Subcutaneous adipose tissue (tissue), 4 donors: ENCODE measurements around the gene DCC. TPM values are rescaled to one million over a fixed set of nuclear protein-coding genes. Genes with fewer than 3 reads are reported as not detected.

Experiments
- CTCF ChIP-seq: fragments of 450-650 bp; IDR thresholded peaks from one replicate; pipeline ENCODE4 v1.5.1; 2016; ENCODE audit warnings: low read depth, mild to moderate bottlenecking, control low read depth, antibody characterized with exemption, moderate library complexity
- total RNA-seq, 4 donors: library from RNA; depleted of rRNA; stranded (reverse); fragments of >200 nt; gene quantifications; one replicate each; pipeline ENCODE4 v1.1.0, GENCODE V29; 2016

The DCC gene
- total RNA-seq, 4 donors from 2014 or later, result not detected

- no peak for TF ChIP-seq CTCF
Observed at GRCh38 chr18:52722904-52723303, 382.9 kb downstream of the DCC start.

- TF ChIP-seq CTCF, result no peak
Observed at GRCh38 chr18:52723550-52723970, 383.6 kb downstream of the DCC start.

- no peak for TF ChIP-seq CTCF
Observed at GRCh38 chr18:52730972-52731619, 391.1 kb downstream of the DCC start.

DNA sequence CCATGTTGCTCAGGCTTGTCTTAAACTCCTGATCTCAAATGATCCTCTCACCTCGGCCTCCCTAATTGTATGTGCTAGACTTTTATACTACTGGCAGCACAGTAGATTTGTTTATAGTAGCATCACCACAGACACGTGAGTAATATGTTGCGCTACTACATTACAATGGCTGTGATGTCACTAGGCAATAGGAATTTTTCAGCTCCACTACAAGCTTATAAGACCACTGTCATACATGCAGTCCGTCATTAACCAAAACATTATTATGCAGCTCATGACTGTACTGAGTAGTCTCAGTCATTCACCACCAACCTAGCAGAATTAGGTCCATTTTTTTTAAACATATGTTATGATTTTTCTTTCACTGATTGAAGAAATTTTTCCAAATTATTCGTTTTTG lies 398.9 kb downstream of the DCC start:
- TF ChIP-seq CTCF, result no peak

GRCh38 chr18:52746986-52747385 lies 407.0 kb downstream of the DCC start:
- TF ChIP-seq CTCF, result no peak

DNA sequence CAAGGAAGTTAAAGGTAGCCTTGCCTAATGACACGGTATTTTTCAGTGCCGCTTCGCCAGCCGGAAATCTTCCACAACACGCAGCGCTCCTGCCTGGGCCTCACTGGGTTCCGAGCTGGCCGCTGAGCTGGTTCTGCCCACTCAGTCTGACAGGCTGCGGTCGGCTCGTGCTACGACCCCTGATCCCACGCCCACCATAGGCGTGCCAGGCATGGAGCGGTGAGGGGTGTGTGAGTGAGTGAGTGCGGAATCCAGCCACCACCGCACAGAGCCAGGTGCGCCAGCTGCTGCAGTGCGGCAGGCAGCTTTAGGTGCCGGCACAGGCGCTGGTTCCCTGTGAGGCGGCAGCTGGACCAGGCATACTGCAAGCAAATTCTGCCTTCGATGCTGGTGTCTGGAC lies 407.9 kb downstream of the DCC start:
- TF ChIP-seq CTCF, result no peak

- no peak for TF ChIP-seq CTCF
Observed at GRCh38 chr18:52748343-52748742, 408.3 kb downstream of the DCC start.
